ENCODE measurements around the gene FGF4.

Gene FGF4

GRCh38 chr11:69726019-69726418, 49.1 kb downstream of the FGF4 start:
- peak; percentile 17 for DNase-seq (ENCODE audit: low spot score)

DNA sequence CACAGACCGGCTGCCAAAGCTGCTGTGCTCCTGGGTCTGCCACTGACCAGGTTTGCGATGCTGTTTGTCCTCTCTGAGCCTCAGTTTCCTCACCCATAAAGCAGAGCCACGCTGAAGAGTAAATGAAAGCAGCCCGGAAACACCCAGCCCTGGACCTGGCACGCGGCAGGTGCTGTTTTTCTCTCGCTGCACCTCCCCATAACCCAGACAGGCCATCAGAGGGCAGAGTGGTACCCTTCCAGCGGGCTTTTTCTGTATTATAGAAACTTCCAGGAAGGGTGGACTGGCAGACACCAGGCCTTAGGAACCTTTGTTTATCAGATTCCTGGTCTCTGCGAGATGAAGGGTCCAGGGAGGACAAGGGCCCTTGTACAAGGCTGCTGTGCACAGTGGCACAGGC, 53.4 kb downstream of the FGF4 start:
- peak; percentile 33 for DNase-seq (ENCODE audit: low spot score)

DNA sequence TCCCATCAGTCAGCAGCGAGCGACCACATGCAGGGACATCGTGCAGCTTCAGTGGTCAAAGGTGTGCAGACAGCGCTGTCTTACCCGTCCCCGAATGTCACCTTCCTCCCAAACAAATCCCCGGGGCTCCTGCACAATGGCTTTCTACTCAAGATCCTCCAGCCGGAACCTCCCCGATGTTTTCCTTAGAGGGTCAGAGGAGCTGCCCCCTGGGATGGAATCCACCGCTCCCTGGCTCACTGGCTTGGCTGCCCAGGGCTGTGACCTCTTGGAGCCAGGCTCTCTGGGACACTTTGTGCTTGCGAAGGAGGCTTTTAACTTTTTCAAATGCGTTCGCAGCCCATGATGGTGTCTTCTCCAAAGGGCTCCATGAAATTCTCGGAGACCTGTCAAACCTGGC, 54.0 kb downstream of the FGF4 start:
- DNase-seq (ENCODE audit: low spot score) = no peak
